Ovary (tissue), 9 donors: ENCODE data around the gene FAM9C. TPM values are rescaled to one million over a fixed set of nuclear protein-coding genes. Genes with fewer than 3 reads are reported as not detected.
A peak's percentile ranks its signal among the peaks of the same experiment; 100 is the strongest.

ENCODE experiments used
- DNase-seq, 5 donors: peaks; one replicate each; pipeline ENCODE4 v3.0.0-alpha.2; 2019 to 2020
- H3K27ac ChIP-seq, 2 donors: fragments of 200-600 bp; one replicate each; pipeline versions ENCODE4 v1.5.1 to v1.8.0; 2019 to 2022
- H3K27me3 ChIP-seq: fragments of 200-600 bp; one replicate; pipeline ENCODE4 v1.8.0; 2022
- H3K36me3 ChIP-seq: fragments of 200-600 bp; sonication (generic); one replicate; pipeline ENCODE4 v1.5.1; 2019
- H3K4me1 ChIP-seq: one replicate; pipeline ENCODE4 v1.8.1; 2013; ENCODE audit warnings: mild to moderate bottlenecking, moderate library complexity; ENCODE audit not compliant: insufficient read depth
- H3K4me3 ChIP-seq: fragments of 200-600 bp; sonication (generic); one replicate; pipeline ENCODE4 v1.5.1; 2017
- H3K9me3 ChIP-seq, 2 donors: fragments of 200-600 bp in 1 of 2; sonication (generic) in 1 of 2; one replicate each; pipeline versions ENCODE4 v1.5.1 to v1.8.1; 2013 to 2019; ENCODE audit warnings: mild to moderate bottlenecking in 1 of 2, moderate library complexity in 1 of 2
- CTCF ChIP-seq, 3 donors: fragments of 450-650 bp in 2 of 3; fragments of 200-600 bp in 1 of 3; IDR thresholded peaks; one replicate each; pipeline versions ENCODE4 v1.5.1 to v1.8.0; 2016 to 2022; ENCODE audit warnings: antibody characterized with exemption in 3 of 3, mild to moderate bottlenecking in 1 of 3
- EP300 ChIP-seq: sonication (generic); formaldehyde crosslinking; IDR thresholded peaks from one replicate; pipeline ENCODE4 v1.6.1; 2017; ENCODE audit warnings: antibody characterized with exemption
- POLR2A ChIP-seq: fragments of 450-650 bp; IDR thresholded peaks from one replicate; pipeline ENCODE4 v1.6.1; 2017; ENCODE audit warnings: antibody characterized with exemption, mild to moderate bottlenecking, moderate library complexity
- WGBS, 3 donors: extraction: QIAGEN DNeasy Blood & Tissue Kit in 1 of 3; methylation state at CpG; one replicate each; pipeline versions ENCODE4 v1.1.5 to v1.1.7; 2013 to 2017; 5-methylcytosine and 5-hydroxymethylcytosine counted together
- intact Hi-C, 4 donors: fragments of 100-400 bp; cut with DNase I; formaldehyde crosslinking; loops; one replicate each; pipeline versions ENCODE4 v1.11.0 to v1.15.1; 2022 to 2023
- polyA plus RNA-seq, 2 donors: library from polyadenylated mRNA; stranded (reverse); fragments of 200-250 nt in 1 of 2; fragments of 350-450 nt in 1 of 2; fragmentation: Illumina TruSeq in 1 of 2; extraction: RNeasy Lipid Tissue Mini Kit (QIAGEN cat#74804) in 1 of 2; gene quantifications; one replicate each; pipeline ENCODE4 v1.2.3, GENCODE V29; 2013 to 2014
- total RNA-seq, 7 donors: library from RNA; depleted of rRNA in 2 of 7; stranded (reverse); fragments of >200 nt in 2 of 7; fragmentation: NEBNext Ultra II Directional in 3 of 7; extraction: Animal tissue kit (Norgen Biotek cat#: 25700) in 3 of 7; gene quantifications; one replicate each; pipeline versions ENCODE4 v1.1.0 to v1.2.4, GENCODE V29; 2016 to 2023
- donor health status: DM: no; HTN: no; CAD: no; lungs with moderate emphysema.
- donor health status: DM: no; HTN: no; CAD: no.
- donor health status: Bipolar disorder and iron deficiency.
- donor health status: DM: yes; HTN: yes; CAD: no.
- donor health status: DM: no; HTN: no; CAD: no.
- donor health status: DM: yes; HTN: yes; CAD: no.

The FAM9C gene
- total and polyA plus RNA-seq, 9 donors = 0.10 to 1.6 (median 0.87) TPM; not detected in 4

- 39 to 48% (median 40%) methylated on average over 6 of the region's 6 CpGs for WGBS, 3 donors
- Histone ChIP-seq H3K36me3 (no peaks in the 10 kb centered on the region), H3K4me1 (peaks cover 1% of the 10 kb centered on the region), H3K27ac (no peak overlapping the region), H3K9me3 (no peaks in the 10 kb centered on the region), H3K4me3 (no peak overlapping the region), H3K27me3 (no peaks in the 10 kb centered on the region)
- TF ChIP-seq CTCF (IDR thresholded peaks at IDR 0.05) (no peak), POLR2A (no peak), EP300 (no peak)
- intact Hi-C loops = no loop called here
- no peak for DNase-seq
These were observed 37.2 kb upstream of the FAM9C start for GRCh38 chrX:13081395-13082205.

GRCh38 chrX:13080128-13080795 is 35.8 kb upstream of the FAM9C start:
- 84 to 89% (median 87%) methylated on average over 4 of the region's 4 CpGs for WGBS, 3 donors
- H3K27ac ChIP-seq = no peak overlapping the region
- DNase-seq = no peak

GRCh38 chrX:13078739-13079444 is 34.5 kb upstream of the FAM9C start:
- Histone ChIP-seq H3K4me1 (peaks cover 1% of the 10 kb centered on the region), H3K36me3 (no peaks in the 10 kb centered on the region), H3K4me3 (peak overlapping the region; percentile 14), H3K9me3 (no peaks in the 10 kb centered on the region), H3K27ac (peak overlapping the region in 1 of 2 donors; percentile 71), H3K27me3 (no peaks in the 10 kb centered on the region)
- no peak for TF ChIP-seq EP300
- TF ChIP-seq POLR2A = no peak
- TF ChIP-seq CTCF (IDR thresholded peaks at IDR 0.05) = no peak
- 31 to 37% (median 32%) methylated on average over 10 of the region's 10 CpGs for WGBS, 3 donors
- DNase-seq = peak; percentile 41 to 57 (median 49)
- intact Hi-C loops = loop anchor here in 1 of 4 donors (1.0 kb wide), 1 partner anchor 8 kb away; no protein-coding TSS in a partner anchor

More at GRCh38 chrX:13080128-13080795, 35.8 kb upstream of the FAM9C start:
- peaks cover 1% of the 10 kb centered on the region for H3K4me1 ChIP-seq
- no peaks in the 10 kb centered on the region for H3K36me3 ChIP-seq
- no peak for TF ChIP-seq POLR2A
- intact Hi-C loops = no loop called here
- H3K9me3 ChIP-seq = no peaks in the 10 kb centered on the region
- no peak overlapping the region for H3K4me3 ChIP-seq
- H3K27me3 ChIP-seq = no peaks in the 10 kb centered on the region

GRCh38 chrX:13077168-13077567 is 32.7 kb upstream of the FAM9C start:
- no peak overlapping the region for H3K4me3 ChIP-seq
- intact Hi-C loops = no loop called here
- no peaks in the 10 kb centered on the region for H3K9me3 ChIP-seq
- no peak for DNase-seq
- H3K4me1 ChIP-seq = no peaks in the 10 kb centered on the region
- H3K36me3 ChIP-seq = no peaks in the 10 kb centered on the region
- TF ChIP-seq POLR2A (no peak), CTCF (IDR thresholded peaks at IDR 0.05) (no peak), EP300 (no peak)
- 65 to 81% (median 74%) methylated on average over 2 of the region's 2 CpGs for WGBS, 3 donors
- H3K27ac ChIP-seq = no peak overlapping the region
- no peaks in the 10 kb centered on the region for H3K27me3 ChIP-seq
